Lung (tissue), 12 donors: ENCODE results near the gene APBA2. TPM values are rescaled to one million over a fixed set of nuclear protein-coding genes. Genes with fewer than 3 reads are reported as not detected.

ENCODE experiments used
- ATAC-seq: fragments of 200-7000 bp; cut with Tn5 transposase; one replicate; pipeline ENCODE4 v1.9.1; 2020; ENCODE audit warnings: moderate number of reproducible peaks; ENCODE audit not compliant: insufficient read depth, low FRiP score
- DNase-seq, 3 donors: peaks; one replicate each; pipeline ENCODE4 v3.0.0-alpha.2; 2013 to 2017
- H3K27ac ChIP-seq, 2 donors: one replicate each; pipeline ENCODE4 v1.5.1; 2013; ENCODE audit warnings: mild to moderate bottlenecking in 2 of 2, moderate library complexity in 2 of 2, control low read depth in 1 of 2, inconsistent platforms in 1 of 2, low read depth in 1 of 2, low read length in 1 of 2
- H3K27me3 ChIP-seq, 3 donors: one replicate each; pipeline ENCODE4 v1.5.1; 2013; ENCODE audit warnings: low read length in 2 of 3; ENCODE audit not compliant: control insufficient read depth in 3 of 3, insufficient read depth in 3 of 3
- H3K36me3 ChIP-seq, 4 donors: one replicate each; pipeline ENCODE4 v1.5.1; 2013; ENCODE audit warnings: low read length in 4 of 4, mild to moderate bottlenecking in 1 of 4, moderate library complexity in 1 of 4; ENCODE audit not compliant: control insufficient read depth in 4 of 4, insufficient read depth in 4 of 4
- H3K4me1 ChIP-seq, 5 donors: one replicate each; pipeline ENCODE4 v1.5.1; 2013; ENCODE audit warnings: low read length in 5 of 5, mild to moderate bottlenecking in 2 of 5, moderate library complexity in 1 of 5; ENCODE audit not compliant: control insufficient read depth in 5 of 5, insufficient read depth in 5 of 5
- H3K4me3 ChIP-seq: one replicate; pipeline ENCODE4 v1.5.1; 2013; ENCODE audit warnings: mild to moderate bottlenecking, control low read depth, moderate library complexity
- H3K9ac ChIP-seq, 2 donors: one replicate each; pipeline ENCODE4 v1.5.1; 2013; ENCODE audit warnings: low read length in 2 of 2, control low read depth in 1 of 2; ENCODE audit not compliant: insufficient read depth in 1 of 2
- H3K9me3 ChIP-seq, 4 donors: one replicate each; pipeline ENCODE4 v1.5.1; 2013; ENCODE audit warnings: low read length in 3 of 4, mild to moderate bottlenecking in 1 of 4, moderate library complexity in 1 of 4; ENCODE audit not compliant: control insufficient read depth in 4 of 4, insufficient read depth in 3 of 4
- WGBS, 2 donors: extraction: QIAGEN DNeasy Blood & Tissue Kit; methylation state at CpG; one replicate each; pipeline ENCODE4 v1.1.7; 2013; 5-methylcytosine and 5-hydroxymethylcytosine counted together
- polyA plus RNA-seq, 2 donors: library from polyadenylated mRNA; stranded (reverse); fragments of 200-250 nt; gene quantifications; one replicate each; pipeline ENCODE4 v1.2.1, GENCODE V29; 2013
- total RNA-seq, 2 donors: library from RNA; depleted of rRNA in 1 of 2; stranded (reverse); fragments of >200 nt in 1 of 2; gene quantifications; one replicate each; pipeline ENCODE4 v1.2.1, GENCODE V29; 2014 to 2021
- TF ChIP-seq, protein P1 (sequence below): IDR thresholded peaks from 2 replicates; pipeline ENCODE4 v1.5.1; 2012; ENCODE audit warnings: mild to moderate bottlenecking; ENCODE audit errors: control extremely low read depth, extremely low read depth
- donor health status: control.
- donor health status: control.
- donor health status: Bipolar disorder and iron deficiency.
- donor health status: healthy.
- donor health status: DM: yes; HTN: yes; CAD: no.

Gene APBA2
- total and polyA plus RNA-seq, 4 donors, result 1.6 to 18.3 (median 4.5) TPM

GRCh38 chr15:29090617-29091466 lies 205.1 kb downstream of the APBA2 start:
- TF ChIP-seq, protein P1, sequence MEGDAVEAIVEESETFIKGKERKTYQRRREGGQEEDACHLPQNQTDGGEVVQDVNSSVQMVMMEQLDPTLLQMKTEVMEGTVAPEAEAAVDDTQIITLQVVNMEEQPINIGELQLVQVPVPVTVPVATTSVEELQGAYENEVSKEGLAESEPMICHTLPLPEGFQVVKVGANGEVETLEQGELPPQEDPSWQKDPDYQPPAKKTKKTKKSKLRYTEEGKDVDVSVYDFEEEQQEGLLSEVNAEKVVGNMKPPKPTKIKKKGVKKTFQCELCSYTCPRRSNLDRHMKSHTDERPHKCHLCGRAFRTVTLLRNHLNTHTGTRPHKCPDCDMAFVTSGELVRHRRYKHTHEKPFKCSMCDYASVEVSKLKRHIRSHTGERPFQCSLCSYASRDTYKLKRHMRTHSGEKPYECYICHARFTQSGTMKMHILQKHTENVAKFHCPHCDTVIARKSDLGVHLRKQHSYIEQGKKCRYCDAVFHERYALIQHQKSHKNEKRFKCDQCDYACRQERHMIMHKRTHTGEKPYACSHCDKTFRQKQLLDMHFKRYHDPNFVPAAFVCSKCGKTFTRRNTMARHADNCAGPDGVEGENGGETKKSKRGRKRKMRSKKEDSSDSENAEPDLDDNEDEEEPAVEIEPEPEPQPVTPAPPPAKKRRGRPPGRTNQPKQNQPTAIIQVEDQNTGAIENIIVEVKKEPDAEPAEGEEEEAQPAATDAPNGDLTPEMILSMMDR, result no peak
- 79 to 82% methylated on average over 15 of the region's 15 CpGs for WGBS, 2 donors
- no peaks in the 10 kb centered on the region for H3K9me3 ChIP-seq
- no peaks in the 10 kb centered on the region for H3K36me3 ChIP-seq
- H3K27ac ChIP-seq, result no peak overlapping the region
- H3K27me3 ChIP-seq, result no peaks in the 10 kb centered on the region
- DNase-seq (no peak), ATAC-seq (no peak)
- H3K4me1 ChIP-seq, result peaks cover 0 to 3% (median 0%) of the 10 kb centered on the region in 5 donors
- no peak overlapping the region for H3K4me3 ChIP-seq
- H3K9ac ChIP-seq, result no peak overlapping the region

DNA sequence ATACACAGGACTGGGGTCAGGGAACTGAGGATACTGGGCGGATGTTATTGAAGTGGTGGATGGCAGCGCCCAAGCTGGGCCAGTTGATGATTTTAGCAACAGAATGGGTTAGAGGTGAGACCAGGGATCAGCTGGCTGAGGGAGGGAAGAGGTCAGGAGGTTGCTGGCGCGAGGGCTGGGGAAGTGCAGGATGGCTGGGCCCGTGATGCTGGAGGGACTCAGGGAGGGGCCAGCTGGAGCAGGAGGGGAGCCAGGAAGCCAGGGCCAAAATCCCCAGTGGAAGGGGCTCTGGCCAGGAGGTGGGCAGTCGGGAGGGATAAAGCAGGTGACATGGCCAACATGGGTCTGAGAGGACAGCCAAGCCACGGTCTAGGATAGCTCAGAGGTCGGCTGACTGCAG lies 205.9 kb downstream of the APBA2 start:
- WGBS, 2 donors, result 81 to 87% methylated on average over 8 of the region's 8 CpGs
- Histone ChIP-seq H3K36me3 (no peaks in the 10 kb centered on the region), H3K9me3 (no peaks in the 10 kb centered on the region), H3K4me3 (no peak overlapping the region), H3K4me1 (peaks cover 0 to 3% (median 0%) of the 10 kb centered on the region in 5 donors), H3K27me3 (no peaks in the 10 kb centered on the region), H3K27ac (no peak overlapping the region), H3K9ac (no peak overlapping the region)
- ATAC-seq (no peak), DNase-seq (no peak)
- TF ChIP-seq, protein P1, result no peak

DNA sequence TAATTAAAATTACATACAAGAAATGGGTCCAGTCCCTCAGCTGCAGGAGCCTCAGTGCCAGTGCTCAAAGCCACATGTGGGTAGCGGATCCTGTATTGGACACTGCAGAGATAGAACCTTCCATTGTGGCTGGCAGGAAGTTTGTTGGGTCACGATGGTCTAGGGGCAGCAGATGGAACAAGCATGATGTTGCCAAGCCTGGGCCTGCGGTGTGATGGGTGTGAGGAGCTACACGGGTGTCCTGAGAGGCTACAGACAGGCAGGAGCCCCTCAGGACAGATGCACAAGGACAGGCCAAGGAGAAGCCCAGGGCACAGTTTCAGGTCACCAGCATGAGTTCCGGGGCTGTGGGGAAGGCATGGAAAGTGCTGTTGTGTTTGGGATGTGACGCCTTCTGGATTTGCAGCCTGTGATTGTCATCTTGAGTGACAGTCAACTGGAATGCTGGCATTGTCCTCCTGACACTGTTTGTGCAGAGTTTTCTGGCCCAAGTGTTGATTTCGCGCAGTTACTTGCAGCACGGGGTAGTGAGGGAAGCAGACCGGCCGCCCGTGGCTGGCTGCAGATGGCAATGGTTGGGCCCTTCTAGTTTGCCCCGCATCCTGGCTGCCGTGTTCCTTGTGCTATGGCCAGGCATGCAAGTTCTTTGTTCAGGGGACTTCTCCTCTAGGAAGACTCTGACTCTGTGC lies 206.7 kb downstream of the APBA2 start:
- Histone ChIP-seq H3K4me3 (no peak overlapping the region), H3K36me3 (no peaks in the 10 kb centered on the region), H3K4me1 (peaks cover 0 to 3% (median 0%) of the 10 kb centered on the region in 5 donors), H3K27ac (no peak overlapping the region), H3K27me3 (no peaks in the 10 kb centered on the region), H3K9ac (no peak overlapping the region), H3K9me3 (no peaks in the 10 kb centered on the region)
- TF ChIP-seq, protein P1, result no peak
- 93 to 96% methylated on average over 14 of the region's 14 CpGs for WGBS, 2 donors
- ATAC-seq (no peak), DNase-seq (no peak)
